ENCODE results near the gene TMEM150A. TPM values are rescaled to one million over a fixed set of nuclear protein-coding genes. Genes with fewer than 3 reads are reported as not detected.
A peak's percentile ranks its signal among the peaks of the same experiment; 100 is the strongest.

TMEM150A gene
- total RNA-seq, 4 donors from 2014 or later: 5.8 to 13.7 (median 9.5) TPM

- WGBS, 2 donors: 24 to 25% methylated on average over 19 of the region's 19 CpGs
- intact Hi-C loops (cut with DNase I; ENCODE audit: low total_unique reads): no loop called here
- peak within 1 kb of the TSS; percentile 24 for H3K4me3 ChIP-seq (ENCODE audit: low read depth, poor library complexity, severe bottlenecking)
- TF ChIP-seq, protein P1, sequence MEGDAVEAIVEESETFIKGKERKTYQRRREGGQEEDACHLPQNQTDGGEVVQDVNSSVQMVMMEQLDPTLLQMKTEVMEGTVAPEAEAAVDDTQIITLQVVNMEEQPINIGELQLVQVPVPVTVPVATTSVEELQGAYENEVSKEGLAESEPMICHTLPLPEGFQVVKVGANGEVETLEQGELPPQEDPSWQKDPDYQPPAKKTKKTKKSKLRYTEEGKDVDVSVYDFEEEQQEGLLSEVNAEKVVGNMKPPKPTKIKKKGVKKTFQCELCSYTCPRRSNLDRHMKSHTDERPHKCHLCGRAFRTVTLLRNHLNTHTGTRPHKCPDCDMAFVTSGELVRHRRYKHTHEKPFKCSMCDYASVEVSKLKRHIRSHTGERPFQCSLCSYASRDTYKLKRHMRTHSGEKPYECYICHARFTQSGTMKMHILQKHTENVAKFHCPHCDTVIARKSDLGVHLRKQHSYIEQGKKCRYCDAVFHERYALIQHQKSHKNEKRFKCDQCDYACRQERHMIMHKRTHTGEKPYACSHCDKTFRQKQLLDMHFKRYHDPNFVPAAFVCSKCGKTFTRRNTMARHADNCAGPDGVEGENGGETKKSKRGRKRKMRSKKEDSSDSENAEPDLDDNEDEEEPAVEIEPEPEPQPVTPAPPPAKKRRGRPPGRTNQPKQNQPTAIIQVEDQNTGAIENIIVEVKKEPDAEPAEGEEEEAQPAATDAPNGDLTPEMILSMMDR (IDR thresholded peaks at IDR 0.05): no peak
- TF ChIP-seq POLR2A (IDR thresholded peaks at IDR 0.05): no peak
- DNase-seq (ENCODE audit: low spot score in 2 of 2): peak; percentile 77 to 93
Observed at GRCh38 chr2:85577386-85578242, 24.9 kb downstream of the TMEM150A start, which contains the start of gene VAMP8. Gene VAMP8, plus strand, starts transcription at chr2:85577586. Its CDS starts 61 bp downstream, at chr2:85577647.

- no peak for DNase-seq (ENCODE audit: low spot score in 2 of 2)
- TF ChIP-seq, protein P1 (IDR thresholded peaks at IDR 0.05): no peak
- no peak for TF ChIP-seq POLR2A (IDR thresholded peaks at IDR 0.05)
- intact Hi-C loops (cut with DNase I; ENCODE audit: low total_unique reads): no loop called here
- H3K4me3 ChIP-seq (ENCODE audit: low read depth, poor library complexity, severe bottlenecking): no peak overlapping the region
- 44 to 49% methylated on average over 3 of the region's 3 CpGs for WGBS, 2 donors
Observed at GRCh38 chr2:85577063-85577385, 25.5 kb downstream of the TMEM150A start.

DNA sequence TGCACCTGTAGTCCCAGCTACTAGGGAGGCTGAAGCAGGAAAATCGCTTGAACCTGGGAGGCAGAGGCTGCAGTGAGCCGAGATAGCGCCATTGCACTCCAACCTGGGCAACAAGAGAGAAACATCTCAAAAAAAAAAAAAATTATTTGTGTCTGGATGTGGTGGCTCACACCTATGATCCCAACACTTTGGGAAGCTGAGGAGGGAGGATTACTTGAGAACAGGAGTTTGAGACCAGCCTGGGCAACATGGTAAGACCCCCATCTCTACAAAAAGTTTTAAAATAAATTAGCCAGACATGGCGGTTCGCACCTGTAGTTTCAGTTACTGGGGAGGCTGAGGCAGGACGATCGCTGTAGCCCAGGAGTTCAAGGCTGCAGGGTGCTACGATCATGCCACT is 26.8 kb downstream of the TMEM150A start:
- no peak for DNase-seq (ENCODE audit: low spot score in 2 of 2)
- WGBS, 2 donors: 93 to 94% methylated on average over 8 of the region's 8 CpGs
- intact Hi-C loops (cut with DNase I; ENCODE audit: low total_unique reads): no loop called here
- TF ChIP-seq, protein P1 (IDR thresholded peaks at IDR 0.05): no peak
- no peak for TF ChIP-seq POLR2A (IDR thresholded peaks at IDR 0.05)
- no peak overlapping the region for H3K4me3 ChIP-seq (ENCODE audit: low read depth, poor library complexity, severe bottlenecking)

GRCh38 chr2:85566265-85566664 is 36.2 kb downstream of the TMEM150A start:
- H3K4me3 ChIP-seq (ENCODE audit: low read depth, poor library complexity, severe bottlenecking): no peak overlapping the region
- WGBS, 2 donors: 84 to 86% methylated on average over 4 of the region's 4 CpGs
- DNase-seq (ENCODE audit: low spot score in 2 of 2): no peak
- intact Hi-C loops (cut with DNase I; ENCODE audit: low total_unique reads): no loop called here
- TF ChIP-seq, protein P1 (IDR thresholded peaks at IDR 0.05): no peak
- TF ChIP-seq POLR2A (IDR thresholded peaks at IDR 0.05): no peak

- 90 to 91% methylated on average over 5 of the region's 5 CpGs for WGBS, 2 donors
- H3K4me3 ChIP-seq (ENCODE audit: low read depth, poor library complexity, severe bottlenecking): no peak overlapping the region
- intact Hi-C loops (cut with DNase I; ENCODE audit: low total_unique reads): no loop called here
- no peak for DNase-seq (ENCODE audit: low spot score in 2 of 2)
- TF ChIP-seq POLR2A (IDR thresholded peaks at IDR 0.05): no peak
- TF ChIP-seq, protein P1 (IDR thresholded peaks at IDR 0.05): no peak
Observed at GRCh38 chr2:85564144-85564563, 38.3 kb downstream of the TMEM150A start.
